GM12875 (cell line): ENCODE measurements around the gene GUCY2D.

ENCODE experiments used
- H3K4me3 ChIP-seq: one replicate; pipeline ENCODE4 v1.5.1; 2011; ENCODE audit warnings: low read depth, low read length, control low read depth
- TF ChIP-seq, protein P1 (sequence below): IDR thresholded peaks from 2 replicates; pipeline ENCODE4 v1.5.1; 2011; ENCODE audit warnings: low read depth, mild to moderate bottlenecking, control low read depth, inconsistent platforms, low read length, moderate library complexity, borderline replicate concordance; ENCODE audit not compliant: insufficient read depth

The GUCY2D gene

DNA sequence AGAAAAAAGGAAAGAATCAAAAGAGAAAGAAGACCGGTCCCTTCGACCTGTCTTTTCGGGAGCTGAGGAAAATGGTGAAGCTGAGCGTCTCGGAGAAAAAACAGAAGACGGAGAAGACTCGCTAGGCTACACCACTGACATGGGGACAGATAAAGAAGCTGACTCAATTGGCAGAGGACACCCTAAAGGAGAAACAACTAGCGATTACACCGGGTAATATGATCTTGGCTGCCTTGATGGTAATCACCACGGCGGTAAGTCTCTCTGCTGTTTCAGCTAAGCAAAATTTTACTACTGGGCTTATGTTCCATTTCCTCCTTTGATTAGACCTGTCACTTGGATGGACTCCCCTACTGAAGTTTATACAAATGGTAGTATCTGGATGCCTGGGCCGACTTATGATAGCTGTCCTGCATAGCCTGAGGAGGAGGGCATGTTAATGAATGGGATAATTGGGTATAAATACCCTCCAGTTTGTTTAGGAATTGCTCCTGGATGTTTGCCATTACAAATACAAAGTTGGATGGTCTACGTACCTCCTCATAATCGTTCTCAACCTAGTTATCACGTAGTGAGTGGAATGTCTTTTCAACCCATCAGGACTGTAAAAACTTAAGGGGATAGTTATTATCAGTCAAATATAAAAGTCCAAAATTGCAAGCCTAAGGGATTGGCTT is 60.5 kb downstream of the GUCY2D start:
- TF ChIP-seq, protein P1, sequence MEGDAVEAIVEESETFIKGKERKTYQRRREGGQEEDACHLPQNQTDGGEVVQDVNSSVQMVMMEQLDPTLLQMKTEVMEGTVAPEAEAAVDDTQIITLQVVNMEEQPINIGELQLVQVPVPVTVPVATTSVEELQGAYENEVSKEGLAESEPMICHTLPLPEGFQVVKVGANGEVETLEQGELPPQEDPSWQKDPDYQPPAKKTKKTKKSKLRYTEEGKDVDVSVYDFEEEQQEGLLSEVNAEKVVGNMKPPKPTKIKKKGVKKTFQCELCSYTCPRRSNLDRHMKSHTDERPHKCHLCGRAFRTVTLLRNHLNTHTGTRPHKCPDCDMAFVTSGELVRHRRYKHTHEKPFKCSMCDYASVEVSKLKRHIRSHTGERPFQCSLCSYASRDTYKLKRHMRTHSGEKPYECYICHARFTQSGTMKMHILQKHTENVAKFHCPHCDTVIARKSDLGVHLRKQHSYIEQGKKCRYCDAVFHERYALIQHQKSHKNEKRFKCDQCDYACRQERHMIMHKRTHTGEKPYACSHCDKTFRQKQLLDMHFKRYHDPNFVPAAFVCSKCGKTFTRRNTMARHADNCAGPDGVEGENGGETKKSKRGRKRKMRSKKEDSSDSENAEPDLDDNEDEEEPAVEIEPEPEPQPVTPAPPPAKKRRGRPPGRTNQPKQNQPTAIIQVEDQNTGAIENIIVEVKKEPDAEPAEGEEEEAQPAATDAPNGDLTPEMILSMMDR: no peak
- H3K4me3 ChIP-seq: no peak overlapping the region

DNA sequence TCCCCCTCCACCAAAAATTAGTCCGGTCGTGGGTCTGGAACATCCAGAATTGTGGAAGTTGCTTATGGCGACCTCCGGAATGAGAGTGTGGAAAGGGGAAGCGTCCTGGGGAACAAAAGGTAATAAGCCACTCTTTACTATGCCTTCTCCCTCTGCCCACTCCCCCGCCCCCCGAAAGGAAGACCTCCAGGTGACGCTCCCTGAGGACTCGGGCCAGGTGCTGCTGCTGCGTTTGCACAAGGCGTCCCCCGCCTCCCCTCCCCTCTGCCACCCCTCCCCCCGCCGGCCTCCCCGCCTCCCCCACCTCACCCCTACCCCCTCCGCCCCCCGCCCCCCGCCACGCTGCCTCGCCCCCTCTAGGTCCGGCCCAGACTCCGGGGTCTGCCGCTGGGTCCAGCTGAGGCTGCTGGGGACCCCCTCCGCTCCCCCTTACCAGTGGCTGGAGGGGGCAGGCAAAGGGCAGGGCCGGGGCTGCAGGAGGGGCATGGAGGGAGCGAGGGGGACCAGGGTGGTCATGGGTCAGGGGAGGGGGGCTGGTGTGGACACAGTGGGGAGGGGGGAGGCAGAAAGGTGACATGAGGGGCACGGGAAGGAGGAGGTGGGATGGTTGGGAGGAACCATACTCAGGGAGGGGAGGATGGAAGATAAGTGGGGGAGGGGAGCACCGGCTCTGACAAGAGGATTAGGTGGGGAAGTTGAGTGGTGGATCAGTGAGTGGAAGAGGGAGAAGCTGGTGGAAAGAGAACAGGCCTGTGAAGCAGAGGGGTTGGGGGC is 61.5 kb downstream of the GUCY2D start:
- TF ChIP-seq, protein P1: no peak
- no peak overlapping the region for H3K4me3 ChIP-seq

DNA sequence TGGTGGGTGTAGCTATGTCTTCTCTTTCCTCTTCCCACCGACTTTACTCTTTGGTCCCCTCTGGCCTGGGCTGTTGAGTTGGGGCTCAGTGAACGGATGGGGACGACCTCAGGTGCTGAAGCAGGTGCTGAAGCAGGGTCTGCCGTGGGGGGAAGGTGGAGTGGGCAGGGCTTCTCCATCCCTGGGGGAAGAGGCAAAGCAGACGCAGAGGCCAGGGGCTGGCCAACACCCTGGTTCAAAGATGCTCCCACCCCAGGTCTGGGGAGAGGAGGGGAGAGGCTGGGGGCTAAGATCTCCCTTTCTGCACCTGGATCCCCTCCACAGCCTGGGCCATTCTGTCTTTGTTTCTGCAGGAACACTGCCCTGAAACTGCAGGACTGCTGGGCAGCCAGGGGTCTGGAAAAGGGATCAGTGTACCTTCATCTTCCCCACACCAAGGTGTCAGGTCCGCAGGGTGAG is 62.2 kb downstream of the GUCY2D start:
- H3K4me3 ChIP-seq: no peak overlapping the region
- TF ChIP-seq, protein P1: no peak

DNA sequence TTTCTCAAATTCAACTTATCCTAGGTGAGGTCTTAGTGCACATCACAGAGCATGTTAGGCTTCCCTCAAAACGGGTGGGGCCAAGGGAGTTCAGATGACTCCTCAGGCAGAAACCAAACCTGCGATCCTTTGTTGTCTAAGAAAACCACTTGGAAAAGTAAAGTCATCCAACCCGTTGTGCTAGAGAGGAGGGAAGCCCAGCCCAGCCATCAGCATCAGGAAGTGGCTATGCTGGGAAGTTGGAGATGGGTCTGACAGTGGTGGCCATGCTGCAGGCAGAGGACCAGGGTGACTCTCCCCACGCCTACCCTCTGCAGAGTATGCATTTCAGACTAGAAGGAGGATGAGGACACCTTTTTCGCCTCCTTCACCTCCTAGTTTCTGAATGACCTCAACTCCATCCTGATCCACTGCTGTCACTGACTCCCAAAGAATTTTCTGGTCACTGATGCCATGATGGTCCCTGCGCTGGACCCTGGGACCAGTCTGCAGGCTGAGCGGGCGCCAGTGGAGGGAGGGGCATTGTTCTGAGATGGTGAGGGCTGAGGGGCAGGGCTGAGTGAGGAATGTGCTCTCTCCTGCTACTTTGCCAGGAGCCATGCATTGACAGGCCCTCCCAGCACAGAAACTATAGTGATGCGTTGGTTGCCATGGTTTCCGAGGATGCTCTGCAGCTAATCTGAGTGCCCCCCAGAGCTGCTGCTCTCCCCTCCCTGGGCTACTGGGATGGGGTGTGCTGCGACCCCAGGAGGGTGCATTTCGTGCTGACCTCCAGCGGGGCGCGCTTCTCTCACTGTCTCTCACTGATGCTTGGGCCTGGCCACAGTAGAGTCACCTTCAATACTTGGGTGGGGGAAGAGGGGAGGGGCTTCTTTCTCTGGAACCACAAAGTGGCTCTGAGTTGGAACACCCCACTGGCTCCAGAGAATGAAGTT is 64.7 kb downstream of the GUCY2D start:
- TF ChIP-seq, protein P1: no peak
- H3K4me3 ChIP-seq: no peak overlapping the region

DNA sequence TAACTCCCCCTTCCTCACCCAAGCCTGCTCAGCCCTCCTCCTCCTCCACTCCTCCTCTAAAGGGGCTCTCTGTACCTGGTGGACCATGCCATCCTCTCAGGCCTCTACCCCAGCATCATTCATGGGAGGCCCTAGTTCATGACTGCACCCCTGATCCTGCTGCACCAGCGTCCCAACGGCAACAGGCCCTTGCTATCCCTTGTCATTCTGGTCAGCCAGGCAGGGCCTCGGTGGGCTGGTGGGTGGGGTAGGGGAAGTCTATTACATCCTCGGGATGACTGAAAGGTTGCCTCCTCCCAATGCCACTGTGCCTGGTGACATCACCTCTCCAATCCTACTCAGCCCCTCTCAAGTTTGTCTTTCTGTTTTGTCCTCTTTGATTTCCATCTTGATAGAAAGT is 65.4 kb downstream of the GUCY2D start:
- no peak overlapping the region for H3K4me3 ChIP-seq
- TF ChIP-seq, protein P1: no peak

DNA sequence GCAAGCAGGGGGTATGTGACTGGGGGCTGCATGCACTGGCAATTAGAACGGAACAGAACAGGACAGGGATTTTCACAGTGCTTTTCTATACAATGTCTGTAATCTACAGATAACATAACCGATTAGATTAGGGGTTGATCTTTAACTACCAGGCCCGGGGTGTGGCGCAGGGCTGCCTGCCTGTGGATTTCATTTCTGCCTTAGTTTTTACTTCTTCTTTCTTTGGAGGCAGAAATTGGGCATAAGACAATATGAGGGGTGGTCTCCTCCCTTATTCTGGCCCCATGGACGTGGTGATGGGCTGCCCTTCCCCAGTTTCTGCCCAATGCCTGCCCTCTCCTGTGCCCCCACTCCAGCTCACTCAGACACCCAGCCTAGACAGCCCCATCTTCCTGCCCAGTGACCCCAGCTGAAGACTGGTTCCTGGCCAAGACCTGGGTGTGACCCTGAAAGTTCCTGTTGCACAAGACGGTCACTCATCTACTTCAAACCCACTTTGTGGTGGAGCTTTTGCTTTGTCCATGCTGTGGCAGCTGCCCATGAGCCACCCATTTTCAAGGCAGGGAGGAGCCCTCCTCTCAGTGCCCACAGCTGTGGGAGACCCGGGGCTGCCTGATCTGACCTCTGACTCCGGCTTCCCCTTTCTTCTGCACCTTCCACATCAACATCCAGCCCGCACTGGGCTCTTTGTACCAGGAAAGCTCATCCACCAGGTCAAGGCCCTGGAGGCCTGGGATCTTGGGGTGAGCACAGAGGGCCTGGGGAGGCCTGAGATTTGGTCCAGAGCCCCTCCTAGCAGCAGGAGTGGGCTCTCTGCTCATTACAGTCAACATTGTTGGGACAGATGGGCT is 66.5 kb downstream of the GUCY2D start:
- H3K4me3 ChIP-seq: no peak overlapping the region
- TF ChIP-seq, protein P1: no peak
